Measurements from ENCODE around the gene HOXC5.

HOXC5 gene

DNA sequence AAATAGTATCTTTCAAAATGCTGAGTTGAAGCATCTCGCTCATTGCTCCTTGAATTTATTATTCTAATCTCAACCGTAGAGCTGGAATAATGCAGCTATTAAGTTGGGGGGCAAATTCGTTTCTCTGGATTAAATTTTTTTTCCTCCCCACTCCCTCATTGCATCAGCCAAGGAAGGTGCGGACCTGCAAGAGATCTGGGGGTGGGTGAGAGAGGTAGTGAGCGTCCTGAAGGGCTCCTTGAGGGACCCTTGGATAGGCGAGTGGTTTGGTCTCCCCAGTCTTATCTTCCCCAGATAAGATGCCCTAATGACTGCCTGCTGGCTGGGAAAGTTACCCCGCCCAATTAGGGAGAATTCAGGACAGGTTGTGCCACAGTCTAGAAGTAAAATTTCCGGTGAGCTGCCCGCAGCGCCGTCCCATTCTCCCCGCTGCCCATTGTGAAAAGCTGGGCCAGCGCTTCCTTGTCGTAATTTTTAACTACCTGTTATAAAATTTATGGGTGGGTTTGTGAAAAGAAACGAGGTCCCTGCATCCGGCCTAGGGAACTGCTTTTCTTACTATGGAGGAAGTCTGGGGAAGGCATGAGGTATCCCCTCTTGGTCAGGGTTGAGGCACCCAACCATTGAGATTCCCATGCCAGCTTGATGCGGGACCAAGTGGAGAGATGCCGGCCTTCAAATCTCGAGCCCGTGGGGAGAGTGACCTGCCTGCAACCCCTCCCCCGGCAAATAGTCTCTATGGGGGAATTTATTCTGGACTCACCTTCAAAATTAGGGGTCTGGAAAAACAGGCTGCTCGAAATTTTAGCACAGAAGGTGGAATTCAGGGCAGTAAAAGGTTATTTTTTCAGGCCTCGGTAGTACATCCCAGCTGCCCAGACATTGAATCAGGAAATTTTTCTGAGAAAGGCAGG is 17.6 kb upstream of the HOXC5 start:
- ChIA-PET POLR2A (ENCODE audit: low non-redundant PET) (no interaction called here), CTCF (interaction anchor here (0.5 to 2.6 kb wide), 3 partner anchors 9 to 17 kb away, joined by 3 to 15 read pairs (median 3); no protein-coding TSS in a partner anchor)
- TF ChIP-seq, protein P1, sequence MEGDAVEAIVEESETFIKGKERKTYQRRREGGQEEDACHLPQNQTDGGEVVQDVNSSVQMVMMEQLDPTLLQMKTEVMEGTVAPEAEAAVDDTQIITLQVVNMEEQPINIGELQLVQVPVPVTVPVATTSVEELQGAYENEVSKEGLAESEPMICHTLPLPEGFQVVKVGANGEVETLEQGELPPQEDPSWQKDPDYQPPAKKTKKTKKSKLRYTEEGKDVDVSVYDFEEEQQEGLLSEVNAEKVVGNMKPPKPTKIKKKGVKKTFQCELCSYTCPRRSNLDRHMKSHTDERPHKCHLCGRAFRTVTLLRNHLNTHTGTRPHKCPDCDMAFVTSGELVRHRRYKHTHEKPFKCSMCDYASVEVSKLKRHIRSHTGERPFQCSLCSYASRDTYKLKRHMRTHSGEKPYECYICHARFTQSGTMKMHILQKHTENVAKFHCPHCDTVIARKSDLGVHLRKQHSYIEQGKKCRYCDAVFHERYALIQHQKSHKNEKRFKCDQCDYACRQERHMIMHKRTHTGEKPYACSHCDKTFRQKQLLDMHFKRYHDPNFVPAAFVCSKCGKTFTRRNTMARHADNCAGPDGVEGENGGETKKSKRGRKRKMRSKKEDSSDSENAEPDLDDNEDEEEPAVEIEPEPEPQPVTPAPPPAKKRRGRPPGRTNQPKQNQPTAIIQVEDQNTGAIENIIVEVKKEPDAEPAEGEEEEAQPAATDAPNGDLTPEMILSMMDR (conservative IDR thresholded peaks at IDR 0.05; ENCODE audit: low read depth), result no peak
- DNase-seq (ENCODE audit: low spot score), result no peak
- no peak overlapping the region for H3K27ac ChIP-seq

GRCh38 chr12:54016051-54016450 is 16.8 kb upstream of the HOXC5 start:
- POLR2A ChIA-PET (ENCODE audit: low non-redundant PET), result no interaction called here
- CTCF ChIA-PET, result interaction anchor here (0.7 to 2.6 kb wide), 6 partner anchors 9 to 354 kb away, joined by 3 to 15 read pairs (median 5); partner anchors contain the start of gene HOXC10
- H3K27ac ChIP-seq, result peak overlapping the region; percentile 64
- TF ChIP-seq, protein P1 (conservative IDR thresholded peaks at IDR 0.05; ENCODE audit: low read depth), result no peak
- no peak for DNase-seq (ENCODE audit: low spot score)

- peak overlapping the region; percentile 64 for H3K27ac ChIP-seq
- ChIA-PET POLR2A (ENCODE audit: low non-redundant PET) (interaction anchor here (0.5 kb wide), 1 partner anchor 263 kb away, joined by 3 read pairs; no protein-coding TSS in a partner anchor), CTCF (interaction anchor here (0.6 to 2.6 kb wide), 10 partner anchors 9 to 354 kb away, joined by 3 to 15 read pairs (median 4); partner anchors contain the start of gene HOXC10)
- peak; percentile 72 for DNase-seq (ENCODE audit: low spot score)
- TF ChIP-seq, protein P1 (conservative IDR thresholded peaks at IDR 0.05; ENCODE audit: low read depth), result no peak
Measured at GRCh38 chr12:54016478-54016964, 16.3 kb upstream of the HOXC5 start.

- peak; percentile 59 for DNase-seq (ENCODE audit: low spot score)
- CTCF ChIA-PET, result interaction anchor here (0.6 to 2.6 kb wide), 11 partner anchors 8 to 315 kb away, joined by 3 to 15 read pairs (median 4); partner anchors contain the start of genes HOXC10, HOXC5 and HOXC8
- POLR2A ChIA-PET (ENCODE audit: low non-redundant PET), result interaction anchor here (0.5 to 0.7 kb wide), 3 partner anchors 20 to 382 kb away, joined by 3 to 10 read pairs (median 6); no protein-coding TSS in a partner anchor
- H3K27ac ChIP-seq, result peak overlapping the region; percentile 64
- TF ChIP-seq, protein P1 (conservative IDR thresholded peaks at IDR 0.05; ENCODE audit: low read depth), result no peak
Measured at GRCh38 chr12:54017027-54017788, 15.6 kb upstream of the HOXC5 start.

DNA sequence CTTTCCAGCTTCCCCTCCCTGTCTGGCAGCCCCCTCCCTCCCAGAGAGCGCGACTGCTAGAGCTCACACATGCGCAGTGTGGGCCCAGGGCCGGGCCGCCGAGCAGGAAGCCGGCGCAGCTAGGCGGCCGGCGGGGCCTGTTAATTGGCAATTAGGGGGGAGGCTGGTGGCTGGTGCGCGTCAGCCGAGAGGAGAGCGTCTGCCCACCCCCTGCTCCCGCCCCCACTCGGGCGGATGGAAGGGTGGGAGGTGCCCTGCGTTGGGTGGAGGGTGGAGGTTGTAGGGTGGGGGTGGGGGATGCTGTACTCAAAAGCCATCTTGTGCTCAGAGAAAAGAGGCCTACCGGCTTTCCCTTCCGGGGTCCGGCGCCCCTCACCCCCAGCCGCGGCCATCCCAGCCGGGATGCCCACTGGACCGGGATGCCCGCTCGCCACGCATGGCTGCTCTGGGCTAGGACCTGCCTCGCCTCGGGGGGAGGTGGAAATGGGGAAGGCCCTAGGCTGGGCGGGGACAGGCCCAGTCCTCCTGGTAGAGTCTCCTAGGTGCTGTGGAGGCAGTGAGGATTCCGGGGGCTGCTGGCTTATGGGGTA is 14.9 kb upstream of the HOXC5 start:
- TF ChIP-seq, protein P1 (conservative IDR thresholded peaks at IDR 0.05; ENCODE audit: low read depth), result no peak
- ChIA-PET CTCF (interaction anchor here (0.8 to 2.6 kb wide), 5 partner anchors 9 to 183 kb away, joined by 4 to 15 read pairs (median 6); partner anchors contain the start of genes HOXC5 and HOXC8), POLR2A (ENCODE audit: low non-redundant PET) (interaction anchor here (0.6 to 0.7 kb wide), 3 partner anchors 21 to 382 kb away, joined by 3 to 10 read pairs (median 6); no protein-coding TSS in a partner anchor)
- H3K27ac ChIP-seq, result peak overlapping the region; percentile 64
- DNase-seq (ENCODE audit: low spot score), result peak; percentile 95
